Epithelial cell of esophagus (primary cell): ENCODE measurements around the gene TNNT1.
"Not testable (repeated sequence)": the region's sequence is repeated elsewhere in the genome, so short reads cannot be mapped to it uniquely, and the experiment has no call there.

Experiments used
- DNase-seq: peaks from one replicate; pipeline ENCODE4 v3.0.0; 2010; ENCODE audit warnings: low read depth
- H3K4me3 ChIP-seq: 2 replicates; pipeline ENCODE4 v1.5.1; 2011; ENCODE audit warnings: mild to moderate bottlenecking, low read length, control low read depth
- TF ChIP-seq, protein P1 (sequence below): IDR thresholded peaks from 2 replicates; pipeline ENCODE4 v1.5.1; 2011; ENCODE audit warnings: low read depth, mild to moderate bottlenecking, low read length, control low read depth, inconsistent platforms; ENCODE audit not compliant: insufficient read depth; ENCODE audit errors: missing control alignments

The TNNT1 gene

DNA sequence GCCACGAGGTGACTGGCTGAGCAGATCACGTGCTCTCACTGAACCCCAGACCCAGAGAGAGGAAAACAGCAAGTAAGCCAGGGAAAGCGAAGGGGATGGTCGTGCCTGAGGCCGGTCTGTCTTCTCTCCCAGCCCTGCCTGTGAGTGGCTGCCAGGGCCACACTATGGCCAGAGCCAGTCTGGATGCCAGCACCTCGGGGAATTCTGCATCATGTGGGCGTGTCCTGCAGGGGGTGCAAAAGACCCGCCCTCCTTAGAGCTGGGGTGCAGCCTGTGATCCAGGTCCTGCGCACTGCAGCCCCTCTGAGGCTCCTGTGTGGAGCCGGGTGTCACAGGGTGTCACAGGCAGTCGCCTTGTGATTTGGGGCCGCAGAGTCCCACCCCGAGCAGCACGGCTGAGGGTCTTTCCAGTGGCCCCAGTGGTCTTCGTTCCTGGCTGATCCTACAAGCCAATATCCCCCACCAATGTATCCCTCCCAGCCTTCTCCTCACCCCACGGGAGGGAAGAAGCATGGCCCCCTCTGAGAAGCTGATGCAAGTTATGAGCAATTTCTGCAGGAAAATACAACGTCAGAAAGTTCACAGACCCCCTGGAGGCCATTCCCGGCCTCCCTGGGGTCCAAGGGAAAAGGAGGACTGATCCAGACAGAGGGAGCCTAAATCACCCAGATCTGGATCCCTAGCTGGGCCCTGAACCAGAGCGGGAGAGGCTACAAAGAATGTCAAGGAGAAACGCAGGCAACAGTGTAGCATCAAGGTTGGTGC, 39.3 kb downstream of the TNNT1 start:
- H3K4me3 ChIP-seq = no peak overlapping the region
- no peak for DNase-seq
- TF ChIP-seq, protein P1, sequence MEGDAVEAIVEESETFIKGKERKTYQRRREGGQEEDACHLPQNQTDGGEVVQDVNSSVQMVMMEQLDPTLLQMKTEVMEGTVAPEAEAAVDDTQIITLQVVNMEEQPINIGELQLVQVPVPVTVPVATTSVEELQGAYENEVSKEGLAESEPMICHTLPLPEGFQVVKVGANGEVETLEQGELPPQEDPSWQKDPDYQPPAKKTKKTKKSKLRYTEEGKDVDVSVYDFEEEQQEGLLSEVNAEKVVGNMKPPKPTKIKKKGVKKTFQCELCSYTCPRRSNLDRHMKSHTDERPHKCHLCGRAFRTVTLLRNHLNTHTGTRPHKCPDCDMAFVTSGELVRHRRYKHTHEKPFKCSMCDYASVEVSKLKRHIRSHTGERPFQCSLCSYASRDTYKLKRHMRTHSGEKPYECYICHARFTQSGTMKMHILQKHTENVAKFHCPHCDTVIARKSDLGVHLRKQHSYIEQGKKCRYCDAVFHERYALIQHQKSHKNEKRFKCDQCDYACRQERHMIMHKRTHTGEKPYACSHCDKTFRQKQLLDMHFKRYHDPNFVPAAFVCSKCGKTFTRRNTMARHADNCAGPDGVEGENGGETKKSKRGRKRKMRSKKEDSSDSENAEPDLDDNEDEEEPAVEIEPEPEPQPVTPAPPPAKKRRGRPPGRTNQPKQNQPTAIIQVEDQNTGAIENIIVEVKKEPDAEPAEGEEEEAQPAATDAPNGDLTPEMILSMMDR = no peak

- not testable (repeated sequence) for H3K4me3 ChIP-seq, DNase-seq
Measured at GRCh38 chr19:55107252-55107651, 41.8 kb downstream of the TNNT1 start.

DNA sequence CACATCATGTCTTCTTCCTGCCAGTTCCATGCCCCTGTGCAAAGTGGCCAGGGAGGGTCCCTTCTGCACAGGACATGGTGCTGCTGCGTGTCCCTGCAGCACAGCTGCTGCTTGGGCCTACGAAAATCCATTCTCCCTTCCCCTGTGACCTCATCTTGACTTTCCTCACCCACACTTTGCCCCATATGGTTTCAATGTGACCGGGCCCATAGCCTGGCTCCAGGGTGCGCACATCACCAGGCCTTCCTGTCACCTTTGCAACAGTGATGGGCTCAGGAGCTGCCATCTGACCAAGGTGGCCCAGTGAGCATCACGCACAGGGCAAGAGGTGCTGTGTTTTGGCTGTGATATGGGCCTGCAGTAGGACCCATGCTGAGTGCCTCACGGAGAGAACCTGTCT, 42.4 kb downstream of the TNNT1 start:
- H3K4me3 ChIP-seq = no peak overlapping the region
- TF ChIP-seq, protein P1 = no peak
- DNase-seq = no peak

GRCh38 chr19:55105237-55105636, 43.8 kb downstream of the TNNT1 start:
- no peak for DNase-seq
- H3K4me3 ChIP-seq = no peak overlapping the region
- TF ChIP-seq, protein P1 = no peak

- DNase-seq = no peak
- TF ChIP-seq, protein P1 = no peak
- H3K4me3 ChIP-seq = no peak overlapping the region
Measured at GRCh38 chr19:55103190-55103589, 45.8 kb downstream of the TNNT1 start.

- TF ChIP-seq, protein P1 = no peak
- no peak for DNase-seq
- H3K4me3 ChIP-seq = no peak overlapping the region
Measured at GRCh38 chr19:55101261-55101660, 47.7 kb downstream of the TNNT1 start.

DNA sequence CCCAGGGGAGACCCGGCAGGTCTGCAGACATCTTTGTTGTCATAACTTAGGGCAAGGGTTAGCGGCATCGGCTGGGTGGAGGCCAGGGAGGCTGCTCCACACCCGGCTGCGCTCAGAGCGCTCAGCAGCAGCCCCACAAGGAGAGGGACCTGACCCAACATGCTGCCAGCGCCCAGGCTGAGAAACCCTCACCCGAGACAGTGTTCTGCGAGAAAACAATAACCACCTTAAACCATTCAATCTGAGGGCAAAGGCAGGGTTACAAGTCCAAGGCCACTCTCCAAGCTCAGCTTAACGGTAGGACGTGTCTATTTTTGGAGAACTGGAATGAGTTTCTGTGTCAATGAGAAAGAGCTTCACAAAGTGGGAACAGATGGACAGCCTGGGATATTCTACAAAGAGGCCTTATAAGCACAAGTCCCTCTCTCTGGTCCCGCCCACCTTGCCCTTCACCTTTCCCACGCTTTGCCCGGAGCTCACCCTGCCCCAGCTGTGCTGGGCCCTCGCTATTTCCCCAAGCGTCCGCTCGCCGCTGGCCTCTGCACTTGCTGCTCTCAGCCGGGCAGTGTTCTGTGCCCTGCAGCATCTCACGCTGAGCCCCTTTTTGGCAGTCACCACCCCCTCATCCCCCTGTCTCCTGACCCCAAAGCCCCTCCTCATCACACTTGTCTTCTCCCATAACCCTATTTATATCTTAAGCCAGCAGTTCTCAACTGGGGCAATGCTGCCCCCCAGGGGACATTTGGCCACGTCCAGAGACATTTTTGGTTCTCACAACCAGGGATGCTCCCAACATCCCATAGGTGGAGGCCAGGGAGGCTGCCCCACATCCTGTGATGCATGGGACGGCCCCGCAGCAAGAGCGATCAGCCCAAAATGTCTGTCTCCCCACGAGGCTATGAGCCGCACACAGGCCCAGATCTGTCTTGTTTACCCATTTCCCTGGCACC, 49.2 kb downstream of the TNNT1 start:
- TF ChIP-seq, protein P1 = no peak
- no peak overlapping the region for H3K4me3 ChIP-seq
- no peak for DNase-seq
